GM15510 (cell line): Measurements from ENCODE around the gene DCBLD1.

ENCODE experiments used
- POLR2A ChIP-seq: IDR thresholded peaks from 3 replicates; pipeline ENCODE4 v1.6.1; 2011; ENCODE audit warnings: borderline replicate concordance; ENCODE audit not compliant: insufficient read length; ENCODE audit errors: extremely low read depth

DCBLD1 gene

GRCh38 chr6:117521791-117522502, 39.5 kb downstream of the DCBLD1 start:
- TF ChIP-seq POLR2A = no peak

- TF ChIP-seq POLR2A = no peak
Measured at GRCh38 chr6:117525607-117526006, 43.1 kb downstream of the DCBLD1 start.

GRCh38 chr6:117530467-117531242, 48.2 kb downstream of the DCBLD1 start:
- TF ChIP-seq POLR2A = no peak

- TF ChIP-seq POLR2A = no peak
Measured at GRCh38 chr6:117531346-117531745, 48.9 kb downstream of the DCBLD1 start.

- no peak for TF ChIP-seq POLR2A
Measured at GRCh38 chr6:117531809-117532725, 49.6 kb downstream of the DCBLD1 start.

GRCh38 chr6:117533775-117534174, 51.3 kb downstream of the DCBLD1 start:
- TF ChIP-seq POLR2A = no peak

- no peak for TF ChIP-seq POLR2A
Measured at GRCh38 chr6:117534974-117535373, 52.5 kb downstream of the DCBLD1 start.

- no peak for TF ChIP-seq POLR2A
Measured at GRCh38 chr6:117536317-117536716, 53.8 kb downstream of the DCBLD1 start.

GRCh38 chr6:117538615-117539014, 56.1 kb downstream of the DCBLD1 start:
- TF ChIP-seq POLR2A = no peak

GRCh38 chr6:117540670-117541069, 58.2 kb downstream of the DCBLD1 start:
- TF ChIP-seq POLR2A = no peak

- TF ChIP-seq POLR2A = no peak
Measured at GRCh38 chr6:117542493-117542892, 60.0 kb downstream of the DCBLD1 start.

- TF ChIP-seq POLR2A = no peak
Measured at GRCh38 chr6:117544716-117545115, 62.2 kb downstream of the DCBLD1 start.

GRCh38 chr6:117545161-117545595, 62.7 kb downstream of the DCBLD1 start:
- no peak for TF ChIP-seq POLR2A

GRCh38 chr6:117546674-117547073, 64.2 kb downstream of the DCBLD1 start:
- no peak for TF ChIP-seq POLR2A

- TF ChIP-seq POLR2A = no peak
Measured at GRCh38 chr6:117547688-117548621, 65.5 kb downstream of the DCBLD1 start.

- no peak for TF ChIP-seq POLR2A
Measured at GRCh38 chr6:117548797-117549301, 66.4 kb downstream of the DCBLD1 start.
